MCF 10A (cell line): Measurements from ENCODE around the gene SEMA4D. TPM values are rescaled to one million over a fixed set of nuclear protein-coding genes. Genes with fewer than 3 reads are reported as not detected.

ENCODE experiments used
- BruUV-seq: library from RNA; stranded (reverse); fragments of 400-500 nt; replicated peaks from 2 replicates; lab custom pipeline; 2021; lab: Mats Ljungman, UMichigan
- CTCF ChIA-PET: fragments of 300-600 bp; sonication (Branson Sonifier 250); formaldehyde crosslinking; extraction: SDS; loops from one replicate; lab custom pipeline; 2021; ENCODE audit warnings: antibody characterized with exemption, inconsistent platforms; lab: Yijun Ruan, JAX
- POLR2A ChIA-PET: fragments of 300-600, 350-650 bp; sonication (Branson Sonifier 250); formaldehyde crosslinking; extraction: SDS; loops from one replicate; lab custom pipeline; 2020; ENCODE audit warnings: antibody characterized with exemption, inconsistent platforms; lab: Yijun Ruan, JAX
- DNase-seq: peaks from one replicate; pipeline ENCODE4 v3.0.0-alpha.2; 2018; ENCODE audit not compliant: unreplicated experiment
- H3K27ac Mint-ChIP-seq: one replicate; pipeline ENCODE4 v1.8.0; 2022; ENCODE audit warnings: mild to moderate bottlenecking, low read depth, mixed read lengths; ENCODE audit not compliant: unreplicated experiment
- H3K27me3 Mint-ChIP-seq: one replicate; pipeline ENCODE4 v1.8.0; 2022; ENCODE audit warnings: mixed read lengths; ENCODE audit not compliant: insufficient read depth, unreplicated experiment
- H3K36me3 Mint-ChIP-seq: one replicate; pipeline ENCODE4 v1.8.0; 2022; ENCODE audit warnings: mild to moderate bottlenecking, moderate library complexity, mixed read lengths; ENCODE audit not compliant: insufficient read depth, unreplicated experiment
- H3K4me1 Mint-ChIP-seq: one replicate; pipeline ENCODE4 v1.8.0; 2022; ENCODE audit warnings: mixed read lengths; ENCODE audit not compliant: insufficient read depth, unreplicated experiment
- H3K4me3 Mint-ChIP-seq: one replicate; pipeline ENCODE4 v1.8.0; 2022; ENCODE audit warnings: mild to moderate bottlenecking, moderate library complexity, mixed read lengths; ENCODE audit not compliant: unreplicated experiment
- H3K9me3 Mint-ChIP-seq: one replicate; pipeline ENCODE4 v1.8.0; 2022; ENCODE audit warnings: mixed read lengths; ENCODE audit not compliant: unreplicated experiment
- CTCF ChIP-seq: fragments of 200-600 bp; IDR thresholded peaks from one replicate; pipeline ENCODE4 v1.8.0; 2022; ENCODE audit warnings: antibody characterized with exemption, mild to moderate bottlenecking; ENCODE audit not compliant: unreplicated experiment
- intact Hi-C: fragments of 100-400 bp; cut with micrococcal nuclease; formaldehyde crosslinking; loops from 2 replicates; pipeline ENCODE4 v1.14.1; 2022
- total RNA-seq: library from RNA; stranded (reverse); gene quantifications from 2 replicates; pipeline ENCODE4 v1.2.3, GENCODE V29; 2022

The SEMA4D gene
- total RNA-seq, 1 experiment from 2014 or later: 4.2 TPM

DNA sequence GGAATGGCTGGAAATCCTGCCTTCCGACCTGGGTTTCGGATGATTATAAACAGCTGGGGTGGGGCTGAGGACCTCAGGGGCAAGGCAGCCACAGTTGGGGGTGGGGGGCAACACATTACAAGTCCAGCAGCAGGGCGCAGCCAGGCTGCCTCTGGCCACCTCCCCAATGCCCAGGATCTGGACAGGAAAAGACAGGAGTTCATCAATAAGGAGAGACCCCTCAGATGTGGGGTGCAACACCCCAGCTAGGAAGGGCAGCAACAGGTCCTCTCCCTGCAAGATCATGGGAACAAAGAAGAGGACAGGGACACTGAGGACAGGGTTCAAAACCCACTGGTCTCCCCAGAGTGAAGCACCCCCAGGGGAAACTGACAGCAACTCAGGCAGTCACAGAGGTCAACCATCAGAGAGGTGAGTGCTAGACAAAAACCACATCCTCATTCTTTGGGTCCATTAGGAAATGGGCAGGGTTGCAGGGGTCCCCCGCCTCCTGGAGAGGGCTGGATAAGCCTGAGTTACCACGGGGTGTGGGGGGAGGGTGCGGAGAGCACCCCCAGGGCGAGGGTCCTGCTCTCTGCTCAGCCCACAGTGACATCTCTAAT, 33.5 kb downstream of the SEMA4D start:
- no peaks in the 10 kb centered on the region for H3K27me3 Mint-ChIP-seq
- intact Hi-C loops: no loop called here
- H3K36me3 Mint-ChIP-seq: no peaks in the 10 kb centered on the region
- peaks cover 7% of the 10 kb centered on the region for H3K4me1 Mint-ChIP-seq
- no peak for TF ChIP-seq CTCF
- DNase-seq: no peak
- ChIA-PET POLR2A (no interaction called here), CTCF (no interaction called here)
- BruUV-seq: no TSS peak
- H3K4me3 Mint-ChIP-seq: no peak overlapping the region
- H3K9me3 Mint-ChIP-seq: no peaks in the 10 kb centered on the region
- H3K27ac Mint-ChIP-seq: no peak overlapping the region

DNA sequence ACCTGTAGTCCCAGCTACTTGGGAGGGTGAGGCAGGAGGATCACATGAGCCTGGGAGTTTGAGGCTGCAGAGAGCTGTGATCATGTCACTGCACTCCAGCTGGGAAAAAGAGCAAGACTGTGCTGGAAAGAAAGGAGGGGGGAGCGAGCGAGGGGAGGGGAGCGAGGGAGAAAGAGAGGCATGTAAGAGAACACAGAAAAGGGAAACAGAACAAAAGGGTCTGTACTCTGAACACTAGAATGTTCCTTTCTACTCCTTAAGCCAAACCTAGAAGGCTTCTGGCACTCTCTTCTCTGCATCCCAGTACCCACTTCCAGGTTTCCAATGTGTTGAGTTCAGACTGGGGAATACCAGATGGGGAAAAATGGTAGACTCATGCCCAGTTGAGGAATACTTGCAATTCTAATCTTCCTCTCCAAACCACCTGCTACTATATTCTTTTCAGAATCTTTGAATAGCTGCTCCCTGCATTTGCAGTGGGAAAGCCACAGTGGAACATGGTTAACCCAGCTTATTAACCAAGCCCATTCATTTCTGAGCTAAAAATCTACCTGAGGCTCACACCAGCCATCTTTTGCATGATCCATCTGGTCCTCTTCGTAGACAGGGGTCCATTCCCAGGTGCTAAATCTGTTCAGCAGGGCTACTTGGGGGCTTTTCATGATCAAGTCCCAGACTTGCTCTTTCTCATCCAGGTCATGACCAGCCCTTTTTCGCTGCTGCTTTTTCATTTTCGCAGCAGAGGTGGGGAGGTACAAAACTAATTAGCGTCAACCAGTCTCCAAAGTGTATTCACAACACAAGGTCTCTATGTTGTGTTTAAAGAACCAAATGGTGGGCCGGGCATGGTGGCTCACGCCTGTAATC, 34.9 kb downstream of the SEMA4D start:
- Mint-ChIP-seq H3K9me3 (no peaks in the 10 kb centered on the region), H3K27me3 (no peaks in the 10 kb centered on the region), H3K4me1 (peaks cover 7% of the 10 kb centered on the region), H3K36me3 (no peaks in the 10 kb centered on the region), H3K27ac (no peak overlapping the region), H3K4me3 (no peak overlapping the region)
- CTCF ChIA-PET: interaction anchor here (0.6 to 1.0 kb wide), 3 partner anchors 9 to 458 kb away, joined by 3 to 5 read pairs (median 3); no protein-coding TSS in a partner anchor
- no peak for TF ChIP-seq CTCF
- DNase-seq: no peak
- no TSS peak for BruUV-seq
- POLR2A ChIA-PET: no interaction called here
- intact Hi-C loops: no loop called here

DNA sequence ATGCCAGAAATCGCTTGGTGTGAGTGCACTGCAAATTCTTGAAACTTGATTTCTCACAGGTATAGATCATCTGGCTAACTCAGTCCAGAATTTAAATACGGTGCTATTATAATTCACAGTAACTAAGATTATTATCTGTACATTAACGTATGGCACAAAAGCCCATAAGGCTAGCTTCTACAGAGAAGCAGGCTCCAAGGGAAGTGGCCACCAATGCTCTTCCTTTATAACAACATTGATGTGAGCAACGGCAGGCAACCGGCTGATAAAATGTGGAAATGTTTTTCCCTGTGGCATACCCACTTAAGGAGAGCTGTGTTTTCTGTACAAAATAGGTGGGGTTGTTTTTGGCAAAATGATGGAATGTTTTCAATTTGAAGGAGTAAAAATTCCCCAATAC, 35.7 kb downstream of the SEMA4D start:
- POLR2A ChIA-PET: no interaction called here
- Mint-ChIP-seq H3K9me3 (no peaks in the 10 kb centered on the region), H3K27ac (no peak overlapping the region), H3K27me3 (no peaks in the 10 kb centered on the region), H3K36me3 (no peaks in the 10 kb centered on the region), H3K4me3 (no peak overlapping the region), H3K4me1 (peaks cover 7% of the 10 kb centered on the region)
- TF ChIP-seq CTCF: no peak
- no peak for DNase-seq
- CTCF ChIA-PET: interaction anchor here (0.6 to 1.0 kb wide), 4 partner anchors 10 to 1742 kb away, joined by 3 to 5 read pairs (median 5); no protein-coding TSS in a partner anchor
- intact Hi-C loops: no loop called here
- no TSS peak for BruUV-seq

DNA sequence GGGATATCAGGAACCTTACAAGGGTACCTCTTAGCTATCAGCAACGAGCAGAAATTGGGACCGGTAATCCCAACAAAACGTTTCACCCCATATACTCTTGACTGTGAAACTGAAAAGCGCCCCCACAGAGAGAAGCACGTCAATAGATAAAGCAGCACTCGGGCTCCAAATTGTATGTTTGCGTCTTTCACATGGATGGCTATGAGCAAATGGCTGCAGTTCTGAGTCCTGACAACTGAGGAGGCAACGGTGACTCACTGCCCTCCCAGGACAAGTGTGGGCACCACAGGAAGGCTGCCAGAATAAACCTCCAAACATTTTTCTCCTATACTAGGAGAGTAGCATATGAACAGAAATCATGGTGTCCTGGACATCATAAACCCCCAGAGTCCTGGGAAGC, 36.6 kb downstream of the SEMA4D start:
- intact Hi-C loops: no loop called here
- H3K9me3 Mint-ChIP-seq: no peaks in the 10 kb centered on the region
- DNase-seq: peak; percentile 82
- ChIA-PET CTCF (interaction anchor here (0.6 kb wide), 1 partner anchor 1741 kb away, joined by 5 read pairs; no protein-coding TSS in a partner anchor), POLR2A (no interaction called here)
- H3K36me3 Mint-ChIP-seq: no peaks in the 10 kb centered on the region
- H3K27ac Mint-ChIP-seq: no peak overlapping the region
- no peak overlapping the region for H3K4me3 Mint-ChIP-seq
- no TSS peak for BruUV-seq
- no peaks in the 10 kb centered on the region for H3K27me3 Mint-ChIP-seq
- peaks cover 7% of the 10 kb centered on the region for H3K4me1 Mint-ChIP-seq
- no peak for TF ChIP-seq CTCF
